HG03565 (cell line): ENCODE measurements around the gene C10orf71.

Experiments used
- ATAC-seq: cut with Tn5 transposase; IDR thresholded peaks from one replicate; pipeline ENCODE4 v1.9.1; 2021; ENCODE audit warnings: mild to moderate bottlenecking, moderate library complexity; ENCODE audit not compliant: unreplicated experiment

C10orf71 gene

GRCh38 chr10:49290131-49290530 lies 8.8 kb upstream of the C10orf71 start:
- no peak for ATAC-seq

GRCh38 chr10:49290607-49291006 lies 8.4 kb upstream of the C10orf71 start:
- no peak for ATAC-seq

GRCh38 chr10:49292565-49293207 lies 6.3 kb upstream of the C10orf71 start:
- ATAC-seq = no peak

GRCh38 chr10:49293208-49293603 lies 5.8 kb upstream of the C10orf71 start:
- ATAC-seq = no peak

- no peak for ATAC-seq
Measured at GRCh38 chr10:49294731-49295130, 4.2 kb upstream of the C10orf71 start.

- ATAC-seq = no peak
Measured at GRCh38 chr10:49295297-49295696, 3.7 kb upstream of the C10orf71 start.

- no peak for ATAC-seq
Measured at GRCh38 chr10:49296382-49296781, 2.6 kb upstream of the C10orf71 start.

GRCh38 chr10:49296836-49297235 lies 2.1 kb upstream of the C10orf71 start:
- ATAC-seq = no peak

- ATAC-seq = no peak
Measured at GRCh38 chr10:49297818-49298670, 926 bp upstream of the C10orf71 start.

GRCh38 chr10:49298671-49298982 lies 343 bp upstream of the C10orf71 start:
- no peak for ATAC-seq

- ATAC-seq = peak; percentile 68
Measured at GRCh38 chr10:49299816-49300139, 808 bp downstream of the C10orf71 start.

GRCh38 chr10:49300140-49300974 lies 1.4 kb downstream of the C10orf71 start:
- ATAC-seq = peak; percentile 60

- ATAC-seq = no peak
Measured at GRCh38 chr10:49301302-49301701, 2.3 kb downstream of the C10orf71 start.

GRCh38 chr10:49302088-49302487 lies 3.1 kb downstream of the C10orf71 start:
- ATAC-seq = no peak

GRCh38 chr10:49303711-49304110 lies 4.7 kb downstream of the C10orf71 start:
- no peak for ATAC-seq

- no peak for ATAC-seq
Measured at GRCh38 chr10:49304137-49304536, 5.2 kb downstream of the C10orf71 start.

GRCh38 chr10:49307921-49308320 lies 9.0 kb downstream of the C10orf71 start:
- no peak for ATAC-seq

- ATAC-seq = no peak
Measured at GRCh38 chr10:49308881-49309280, 9.9 kb downstream of the C10orf71 start.

- ATAC-seq = no peak
Measured at GRCh38 chr10:49309691-49310411, 10.9 kb downstream of the C10orf71 start.

GRCh38 chr10:49310460-49310859 lies 11.5 kb downstream of the C10orf71 start:
- no peak for ATAC-seq

GRCh38 chr10:49310901-49311554 lies 12.1 kb downstream of the C10orf71 start:
- no peak for ATAC-seq
